Epithelial cell of alveolus of lung (primary cell): ENCODE results near the gene AMY1C. TPM values are rescaled to one million over a fixed set of nuclear protein-coding genes. Genes with fewer than 3 reads are reported as not detected.

ENCODE experiments used
- total RNA-seq: library from RNA; depleted of rRNA; stranded (reverse); fragments of >200 nt; gene quantifications from 2 replicates; pipeline ENCODE4 v1.2.1, GENCODE V29; 2015

The AMY1C gene
- not detected in 2 replicates for total RNA-seq

GRCh38 chr1:103749598-103749997 is at the start of gene AMY1C:
TSS of gene AMY1C (plus strand) at chr1:103749898. CDS start at chr1:103750470, 572 bp downstream.

Other genes starting within 250 kb of the AMY1C start
- 1.8 and 15.7 TPM in 2 replicates for gene RNPC3, start 224.2 kb upstream of the AMY1C start, total RNA-seq
- 0.65 and 3.6 TPM in 2 replicates for gene AMY2B, start 178.3 kb upstream of the AMY1C start, total RNA-seq
- not detected in 2 replicates for gene AMY2A, start 132.5 kb upstream of the AMY1C start, total RNA-seq
- gene AMY1A, start 94.1 kb upstream of the AMY1C start, total RNA-seq: not detected in 2 replicates
- not detected in 2 replicates for gene AMY1B, start 53.7 kb upstream of the AMY1C start, total RNA-seq